Measurements from ENCODE around the gene FLAD1. TPM values are rescaled to one million over a fixed set of nuclear protein-coding genes. Genes with fewer than 3 reads are reported as not detected.

The FLAD1 gene
- total RNA-seq, 2 donors from 2014 or later = 28.2 to 46.1 TPM

DNA sequence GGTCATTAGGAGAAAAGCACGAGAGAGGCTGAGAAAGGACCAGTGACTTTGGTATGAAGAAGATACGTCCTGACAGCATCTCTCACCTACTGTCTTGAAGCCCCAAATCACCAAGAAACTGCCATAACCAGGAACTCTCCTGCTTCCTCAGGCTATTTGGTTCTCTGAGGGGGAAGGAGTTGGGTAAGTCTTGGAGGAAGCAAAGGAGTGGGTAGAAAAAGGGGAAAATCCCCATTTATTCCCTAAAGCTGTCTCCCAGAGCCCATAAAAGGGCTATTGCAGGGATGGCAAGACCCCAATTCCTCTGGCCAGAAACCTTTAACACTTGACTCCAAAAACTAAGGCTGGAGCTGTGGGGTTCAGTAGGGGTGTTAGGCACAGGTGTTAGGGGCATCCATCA lies 25.1 kb upstream of the FLAD1 start:
- no peak overlapping the region for H3K9ac ChIP-seq (ENCODE audit: low read depth in 2 of 2, low read length in 2 of 2)
- no peak for TF ChIP-seq CTCF (IDR thresholded peaks at IDR 0.05)
- H3K4me3 ChIP-seq = no peak overlapping the region
- no peaks in the 10 kb centered on the region for H3K36me3 ChIP-seq
- intact Hi-C loops (cut with DNase I) = no loop called here
- H3K27ac ChIP-seq = no peak overlapping the region
- peaks cover 20% of the 10 kb centered on the region for H3K4me1 ChIP-seq
- no peak for DNase-seq
- H3K9me3 ChIP-seq = no peaks in the 10 kb centered on the region
- no peaks in the 10 kb centered on the region for H3K27me3 ChIP-seq

- Histone ChIP-seq H3K9me3 (no peaks in the 10 kb centered on the region), H3K4me3 (no peak overlapping the region), H3K36me3 (peaks cover 6% of the 10 kb centered on the region), H3K4me1 (peaks cover 20% of the 10 kb centered on the region), H3K9ac (ENCODE audit: low read depth in 2 of 2, low read length in 2 of 2) (no peak overlapping the region), H3K27me3 (no peaks in the 10 kb centered on the region), H3K27ac (no peak overlapping the region)
- DNase-seq = no peak
- TF ChIP-seq CTCF (IDR thresholded peaks at IDR 0.05) = no peak
- intact Hi-C loops (cut with DNase I) = no loop called here
Observed at GRCh38 chr1:154958681-154959425, 24.3 kb upstream of the FLAD1 start.

DNA sequence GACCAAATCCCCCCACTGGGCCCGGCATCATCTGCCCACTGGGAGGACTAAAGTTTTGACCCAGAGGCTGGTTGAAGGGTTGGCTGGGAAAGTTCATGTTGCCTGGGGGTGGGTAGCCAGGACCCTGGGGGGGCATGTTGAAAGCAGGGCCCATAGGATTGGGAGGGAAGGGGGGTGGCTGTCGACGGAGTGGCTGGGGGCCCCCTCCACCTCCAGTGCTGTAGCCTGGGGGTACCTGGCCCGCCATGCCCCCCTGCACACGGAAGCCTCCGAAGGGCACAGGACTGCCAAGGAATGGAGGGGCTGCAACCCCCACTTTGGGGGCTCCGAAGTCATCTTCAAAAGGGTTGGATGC lies 23.7 kb upstream of the FLAD1 start:
- Histone ChIP-seq H3K27me3 (no peaks in the 10 kb centered on the region), H3K27ac (no peak overlapping the region), H3K4me3 (no peak overlapping the region), H3K9me3 (no peaks in the 10 kb centered on the region), H3K9ac (ENCODE audit: low read depth in 2 of 2, low read length in 2 of 2) (no peak overlapping the region), H3K4me1 (peaks cover 19% of the 10 kb centered on the region), H3K36me3 (peaks cover 6% of the 10 kb centered on the region)
- intact Hi-C loops (cut with DNase I) = no loop called here
- TF ChIP-seq CTCF (IDR thresholded peaks at IDR 0.05) = no peak
- DNase-seq = no peak

DNA sequence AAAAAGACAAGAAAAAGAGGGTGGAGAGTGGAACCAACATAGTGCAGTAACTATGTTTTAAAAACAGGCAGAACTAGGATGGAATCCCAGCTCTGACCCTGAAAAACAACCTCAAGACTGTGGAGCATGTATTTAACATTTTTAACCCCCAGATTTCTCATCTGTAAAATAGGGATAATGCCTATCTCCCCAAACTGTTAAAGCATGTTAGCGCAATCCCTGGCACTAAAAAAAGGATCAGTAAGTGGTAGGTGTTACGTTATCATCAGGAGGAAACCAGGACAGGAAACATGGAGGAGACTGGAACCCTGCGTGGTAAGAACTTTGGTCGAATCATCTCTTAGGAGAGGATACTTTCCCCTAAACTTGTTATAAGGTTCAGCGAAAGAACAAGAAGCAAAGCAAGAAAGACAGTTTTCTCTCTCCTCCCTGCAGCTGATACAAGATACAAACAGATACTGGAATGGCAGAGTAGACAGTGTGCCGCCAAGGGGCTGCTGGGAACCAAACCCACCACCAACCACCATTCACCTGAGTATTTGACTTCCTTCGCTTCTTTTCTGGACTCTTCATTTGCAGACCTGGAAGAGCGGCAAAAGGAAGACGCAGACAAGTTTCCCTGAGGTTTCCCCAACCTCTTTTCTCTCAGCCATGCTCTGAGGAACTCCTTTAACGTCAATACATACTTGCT lies 22.6 kb upstream of the FLAD1 start:
- H3K27me3 ChIP-seq = no peaks in the 10 kb centered on the region
- H3K9me3 ChIP-seq = no peaks in the 10 kb centered on the region
- H3K27ac ChIP-seq = peak overlapping the region; percentile 81
- H3K4me3 ChIP-seq = peak overlapping the region; percentile 55
- intact Hi-C loops (cut with DNase I) = no loop called here
- peaks cover 13% of the 10 kb centered on the region for H3K4me1 ChIP-seq
- peak overlapping the region; percentile 85 to 94 for H3K9ac ChIP-seq (ENCODE audit: low read depth in 2 of 2, low read length in 2 of 2)
- H3K36me3 ChIP-seq = peaks cover 11% of the 10 kb centered on the region
- no peak for TF ChIP-seq CTCF (IDR thresholded peaks at IDR 0.05)
- DNase-seq = no peak

GRCh38 chr1:154961207-154962155 lies 21.7 kb upstream of the FLAD1 start, which contains the start of gene PYGO2:
TSS of gene PYGO2 (minus strand) at chr1:154961782. CDS start at chr1:154961576, 206 bp downstream.
- Histone ChIP-seq H3K36me3 (peaks cover 20% of the 10 kb centered on the region), H3K9me3 (no peaks in the 10 kb centered on the region), H3K27me3 (no peaks in the 10 kb centered on the region), H3K4me3 (peak within 1 kb of the TSS; percentile 55), H3K4me1 (peaks cover 13% of the 10 kb centered on the region), H3K27ac (peak within 1 kb of the TSS; percentile 81), H3K9ac (ENCODE audit: low read depth in 2 of 2, low read length in 2 of 2) (peak within 1 kb of the TSS; percentile 85 to 94)
- intact Hi-C loops (cut with DNase I) = no loop called here
- peak; percentile 41 for TF ChIP-seq CTCF (IDR thresholded peaks at IDR 0.05)
- peak; percentile 86 for DNase-seq
